HepG2 (cell line): ENCODE measurements around the gene WDR59. TPM values are rescaled to one million over a fixed set of nuclear protein-coding genes. Genes with fewer than 3 reads are reported as not detected.
A peak's percentile ranks its signal among the peaks of the same experiment; 100 is the strongest.

Experiments
- CEBPB ChIP-seq: IDR thresholded peaks from 2 replicates; pipeline ENCODE4 v1.6.1; 2011; ENCODE audit warnings: low read depth, low read length, improper control_type of control experiment, borderline replicate concordance
- CEBPG ChIP-seq: IDR thresholded peaks from 2 replicates; pipeline ENCODE4 v1.6.1; 2016
- DPF2 ChIP-seq: sonication (generic); formaldehyde crosslinking; IDR thresholded peaks from 2 replicates; pipeline ENCODE4 v1.4.0; 2020; ENCODE audit warnings: mild to moderate bottlenecking, low read depth, missing genetic modification reagents, borderline replicate concordance
- HNF1B ChIP-seq: sonication (generic); formaldehyde crosslinking; IDR thresholded peaks from 2 replicates; pipeline ENCODE4 v1.5.1; 2020; ENCODE audit warnings: mild to moderate bottlenecking, moderate library complexity, missing genetic modification reagents
- LCORL ChIP-seq, 2 experiments: fragments of 450-650 bp in 1 of 2; sonication (generic) in 1 of 2; formaldehyde crosslinking in 1 of 2; IDR thresholded peaks; 2 replicates each; pipeline versions ENCODE4 v1.5.0 to v1.6.1; 2017 to 2020; ENCODE audit warnings: antibody characterized with exemption in 1 of 2, missing genetic modification reagents in 1 of 2
- MED1 ChIP-seq: sonication (generic); formaldehyde crosslinking; IDR thresholded peaks from 2 replicates; pipeline ENCODE4 v1.4.0; 2020; ENCODE audit warnings: missing genetic modification reagents
- NFATC3 ChIP-seq: sonication (generic); formaldehyde crosslinking; IDR thresholded peaks from 2 replicates; pipeline ENCODE4 v1.5.1; 2020; ENCODE audit warnings: mild to moderate bottlenecking, missing genetic modification reagents
- PLRG1 ChIP-seq: fragments of 450-650 bp; conservative IDR thresholded peaks from 2 replicates; pipeline ENCODE4 v1.6.1; 2016
- SIN3A ChIP-seq: IDR thresholded peaks from 2 replicates; pipeline ENCODE4 v1.6.1; 2011; ENCODE audit warnings: low read depth, mild to moderate bottlenecking, control low read depth, low read length, borderline replicate concordance
- SNAPC2 ChIP-seq: sonication (generic); formaldehyde crosslinking; IDR thresholded peaks from 2 replicates; pipeline ENCODE4 v1.8.1; 2022; ENCODE audit warnings: mild to moderate bottlenecking, missing genetic modification reagents
- SOX5 ChIP-seq: IDR thresholded peaks from 2 replicates; pipeline ENCODE4 v1.6.1; 2016; ENCODE audit warnings: borderline replicate concordance
- SP140L ChIP-seq: sonication (generic); formaldehyde crosslinking; IDR thresholded peaks from 2 replicates; pipeline ENCODE4 v1.4.0; 2020; ENCODE audit warnings: missing genetic modification reagents, borderline replicate concordance
- STAG1 ChIP-seq: sonication (generic); formaldehyde crosslinking; IDR thresholded peaks from 2 replicates; pipeline ENCODE4 v1.4.0; 2020; ENCODE audit warnings: missing genetic modification reagents
- TEAD3 ChIP-seq: optimal IDR thresholded peaks from 2 replicates; pipeline ENCODE3; 2016; ENCODE audit warnings: borderline replicate concordance
- ZBTB42 ChIP-seq: sonication (generic); formaldehyde crosslinking; IDR thresholded peaks from 2 replicates; pipeline ENCODE4 v1.5.0; 2020; ENCODE audit warnings: mild to moderate bottlenecking, missing genetic modification reagents
- ZNF101 ChIP-seq: sonication (generic); formaldehyde crosslinking; IDR thresholded peaks from 2 replicates; pipeline ENCODE4 v1.4.0; 2020; ENCODE audit warnings: mild to moderate bottlenecking, low read depth, missing genetic modification reagents, borderline replicate concordance
- ZNF296 ChIP-seq: sonication (generic); formaldehyde crosslinking; conservative IDR thresholded peaks from 2 replicates; pipeline ENCODE4 v1.5.0; 2020; ENCODE audit warnings: mild to moderate bottlenecking, missing genetic modification reagents
- ZNF609 ChIP-seq: sonication (generic); formaldehyde crosslinking; IDR thresholded peaks from 2 replicates; pipeline ENCODE4 v1.4.0; 2020; ENCODE audit warnings: mild to moderate bottlenecking, missing genetic modification reagents, borderline replicate concordance
- ZNF75D ChIP-seq: sonication (generic); formaldehyde crosslinking; IDR thresholded peaks from 2 replicates; pipeline ENCODE4 v1.8.1; 2023; ENCODE audit warnings: missing genetic modification reagents, mild to moderate bottlenecking, borderline replicate concordance
- ZNF816 ChIP-seq: sonication (generic); formaldehyde crosslinking; IDR thresholded peaks from 2 replicates; pipeline ENCODE4 v1.8.0; 2022; ENCODE audit warnings: missing genetic modification reagents, mild to moderate bottlenecking, borderline replicate concordance
- ZNF879 ChIP-seq: sonication (generic); formaldehyde crosslinking; IDR thresholded peaks from 2 replicates; pipeline ENCODE4 v1.8.1; 2023; ENCODE audit warnings: missing genetic modification reagents
- ZSCAN25 ChIP-seq: sonication (generic); formaldehyde crosslinking; IDR thresholded peaks from 2 replicates; pipeline ENCODE4 v1.8.0; 2022; ENCODE audit warnings: mild to moderate bottlenecking, missing genetic modification reagents
- polyA plus RNA-seq, 8 experiments: library from polyadenylated mRNA; depleted of rRNA in 3 of 8; stranded (reverse) in 7 of 8; unstranded in 1 of 8; fragments of >200 nt; fragmentation: Illumina TruSeq in 4 of 8; extraction: Trizol in 4 of 8; gene quantifications; 2 replicates each; pipeline versions ENCODE4 v1.2.1 to v1.2.3, GENCODE V29; 2011 to 2016; ENCODE audit warnings: low read depth in 4 of 8, missing spikeins in 1 of 8, mixed read lengths in 1 of 8; ENCODE audit not compliant: insufficient read depth in 1 of 8
- total RNA-seq, 5 experiments: library from RNA; depleted of rRNA; stranded (reverse); fragments of >200 nt; fragmentation: Illumina TruSeq; extraction: Trizol; gene quantifications; 2 replicates each; pipeline ENCODE4 v1.2.3, GENCODE V29; 2016; ENCODE audit warnings: low read depth in 1 of 5
- TF ChIP-seq, protein P1 (sequence below): sonication (generic); formaldehyde crosslinking; IDR thresholded peaks from 2 replicates; pipeline ENCODE4 v1.8.0; 2022; ENCODE audit warnings: low read depth, missing genetic modification reagents
- TF ChIP-seq, protein P2 (sequence below): sonication (generic); formaldehyde crosslinking; IDR thresholded peaks from 2 replicates; pipeline ENCODE4 v1.5.0; 2020; ENCODE audit warnings: missing genetic modification reagents

The WDR59 gene
- total and polyA plus RNA-seq, 2 of the 13 experiments (the other 11 are each of a cell fraction or from before 2014, with no cell fraction given), result 65.2 to 306 TPM

DNA sequence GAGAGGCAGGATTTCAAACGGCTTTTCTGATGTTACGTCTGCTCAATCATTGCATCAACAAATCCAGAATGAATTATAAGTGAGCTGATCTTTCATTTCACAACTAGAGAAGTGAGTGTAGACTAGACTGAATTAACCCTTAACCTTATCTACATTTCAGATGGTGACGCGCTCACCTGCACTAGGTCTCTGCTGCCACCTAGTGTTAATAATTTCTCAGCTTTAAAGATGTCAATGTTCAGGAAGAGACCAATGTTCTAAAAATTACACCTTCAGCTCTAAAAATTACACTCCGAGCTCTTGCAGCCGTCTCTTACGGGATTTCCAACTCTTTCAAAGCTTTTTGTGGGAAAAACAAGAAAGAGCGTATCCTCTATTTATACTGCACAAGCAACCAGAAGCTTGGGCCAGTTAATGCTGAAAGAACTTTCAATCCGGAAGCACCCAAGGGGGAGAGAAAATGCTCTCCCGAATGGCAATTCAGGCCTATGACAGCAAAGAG is 122.1 kb downstream of the WDR59 start (continued):
- TF ChIP-seq, protein P1, sequence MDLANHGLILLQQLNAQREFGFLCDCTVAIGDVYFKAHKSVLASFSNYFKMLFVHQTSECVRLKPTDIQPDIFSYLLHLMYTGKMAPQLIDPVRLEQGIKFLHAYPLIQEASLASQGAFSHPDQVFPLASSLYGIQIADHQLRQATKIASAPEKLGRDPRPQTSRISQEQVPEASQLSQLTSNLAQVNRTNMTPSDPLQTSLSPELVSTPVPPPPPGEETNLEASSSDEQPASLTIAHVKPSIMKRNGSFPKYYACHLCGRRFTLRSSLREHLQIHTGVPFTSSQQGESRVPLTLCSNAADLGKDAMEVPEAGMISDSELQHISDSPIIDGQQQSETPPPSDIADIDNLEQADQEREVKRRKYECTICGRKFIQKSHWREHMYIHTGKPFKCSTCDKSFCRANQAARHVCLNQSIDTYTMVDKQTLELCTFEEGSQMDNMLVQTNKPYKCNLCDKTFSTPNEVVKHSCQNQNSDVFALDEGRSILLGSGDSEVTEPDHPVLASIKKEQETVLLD, result no peak
- TF ChIP-seq TEAD3 (CRISPR knock-in tag) (peak; percentile 39), SNAPC2 (CRISPR knock-in tag) (no peak), ZNF75D (CRISPR knock-in tag) (no peak), NFATC3 (CRISPR knock-in tag) (no peak), PLRG1 (no peak), ZNF296 (CRISPR knock-in tag) (no peak), ZNF609 (CRISPR knock-in tag) (no peak), ZNF879 (CRISPR knock-in tag) (no peak), LCORL (IDR thresholded peaks at IDR 0.05) (no peak), LCORL (CRISPR knock-in tag; IDR thresholded peaks at IDR 0.05) (no peak), HNF1B (CRISPR knock-in tag) (0 out of 2 replicates have a peak, but pooled peaks have one; percentile 8), ZBTB42 (CRISPR knock-in tag) (no peak), DPF2 (no peak), ZSCAN25 (CRISPR knock-in tag) (no peak), SIN3A (no peak), CEBPG (CRISPR knock-in tag) (no peak), CEBPB (no peak), ZNF816 (CRISPR knock-in tag) (no peak), SP140L (no peak), ZNF101 (CRISPR knock-in tag) (no peak), MED1 (CRISPR knock-in tag) (peak; percentile 21; the same call in 1 of the 2 replicates), SOX5 (CRISPR knock-in tag) (no peak), STAG1 (CRISPR knock-in tag) (peak; percentile 89)
- TF ChIP-seq, protein P2, sequence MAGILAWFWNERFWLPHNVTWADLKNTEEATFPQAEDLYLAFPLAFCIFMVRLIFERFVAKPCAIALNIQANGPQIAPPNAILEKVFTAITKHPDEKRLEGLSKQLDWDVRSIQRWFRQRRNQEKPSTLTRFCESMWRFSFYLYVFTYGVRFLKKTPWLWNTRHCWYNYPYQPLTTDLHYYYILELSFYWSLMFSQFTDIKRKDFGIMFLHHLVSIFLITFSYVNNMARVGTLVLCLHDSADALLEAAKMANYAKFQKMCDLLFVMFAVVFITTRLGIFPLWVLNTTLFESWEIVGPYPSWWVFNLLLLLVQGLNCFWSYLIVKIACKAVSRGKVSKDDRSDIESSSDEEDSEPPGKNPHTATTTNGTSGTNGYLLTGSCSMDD, result no peak
